ENCODE measurements around the gene MEGF11.

- TF ChIP-seq POLR2A (IDR thresholded peaks at IDR 0.05) (no peak), EP300 (IDR thresholded peaks at IDR 0.05) (no peak), CTCF (IDR thresholded peaks at IDR 0.05) (no peak)
Measured at GRCh38 chr15:65873256-65873655, 380.3 kb downstream of the MEGF11 start.
